ENCODE data around the gene DEFB128.

Gene DEFB128

DNA sequence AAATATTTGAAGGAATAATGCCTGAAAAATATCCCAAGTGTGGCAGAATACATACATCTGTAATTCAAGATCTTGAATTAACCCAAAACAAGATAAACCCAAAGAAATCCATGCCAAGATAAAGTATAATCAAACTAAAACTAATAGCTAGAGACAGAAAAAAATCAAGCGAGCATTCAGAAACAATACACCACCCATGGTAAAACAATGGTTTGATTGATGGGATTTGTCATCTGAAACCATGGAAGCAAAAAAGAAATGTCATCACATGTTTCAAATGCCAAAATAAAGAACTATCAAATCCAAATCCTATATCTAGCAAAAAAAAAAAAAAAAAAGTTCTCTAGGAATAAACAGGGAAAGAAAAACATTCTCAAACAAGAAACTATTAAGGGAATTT is 37.4 kb downstream of the DEFB128 start:
- no peak for DNase-seq (ENCODE audit: low read depth, low spot score)

DNA sequence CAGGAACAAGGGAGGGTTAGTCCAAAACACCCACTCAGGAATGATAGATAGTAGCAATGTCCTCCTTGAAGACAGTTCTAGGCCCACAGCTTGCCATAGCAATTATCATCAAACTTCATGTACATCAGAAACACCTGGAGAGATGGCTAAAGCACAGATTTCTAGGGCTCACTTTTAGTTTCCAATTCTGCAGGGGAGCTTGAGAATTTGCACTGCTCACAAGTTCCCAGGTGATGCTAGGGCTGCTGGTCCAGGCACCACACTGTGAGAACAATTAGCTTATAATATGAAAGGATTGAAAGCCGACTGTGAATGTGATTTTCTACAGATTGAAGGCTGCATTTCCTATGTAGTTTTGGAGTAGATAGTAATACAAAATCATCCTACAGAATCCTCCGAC is 43.6 kb downstream of the DEFB128 start:
- no peak for DNase-seq (ENCODE audit: low read depth, low spot score)

DNA sequence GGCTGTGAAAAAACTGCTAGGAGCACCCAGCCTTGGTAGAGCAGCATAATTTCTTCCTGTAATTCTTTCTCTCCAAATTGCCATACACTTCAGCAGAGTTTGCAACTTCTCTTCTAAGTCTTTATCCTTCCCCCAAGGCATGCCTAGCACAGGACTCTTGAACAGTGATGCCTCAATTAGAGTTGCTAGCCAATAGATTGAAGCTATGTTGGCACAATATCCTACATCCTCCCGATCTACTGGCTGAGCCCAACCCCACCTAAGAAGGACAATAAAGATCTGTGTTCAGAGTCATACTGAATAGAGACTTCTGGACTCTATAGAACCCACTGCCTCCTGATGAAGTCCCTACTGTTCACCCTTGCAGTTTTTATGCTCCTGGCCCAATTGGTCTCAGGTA is 47.2 kb downstream of the DEFB128 start, which contains the start of gene DEFB126:
TSS of gene DEFB126 (plus strand) at position 301 of the 400 bp plus-strand sequence. CDS start at position 340, 39 bp downstream.
- DNase-seq (ENCODE audit: low read depth, low spot score): no peak

Data from smooth muscle cell of the brain vasculature (primary cell).